Uterus (tissue), 2 donors: ENCODE measurements around the gene SMIM41.

Experiments
- CTCF ChIP-seq, 4 experiments: fragments of 200-600 bp in 2 of 4; fragments of 450-650 bp in 2 of 4; sonication (generic) in 2 of 4; IDR thresholded peaks; one replicate each; pipeline ENCODE4 v1.5.1; 2016 to 2019; ENCODE audit warnings: antibody characterized with exemption in 4 of 4, mild to moderate bottlenecking in 2 of 4, moderate library complexity in 1 of 4
- POLR2A ChIP-seq, 2 donors: fragments of 450-650 bp; IDR thresholded peaks; one replicate each; pipeline ENCODE4 v1.6.1; 2016; ENCODE audit warnings: antibody characterized with exemption in 2 of 2, mild to moderate bottlenecking in 1 of 2, moderate library complexity in 1 of 2

DNA sequence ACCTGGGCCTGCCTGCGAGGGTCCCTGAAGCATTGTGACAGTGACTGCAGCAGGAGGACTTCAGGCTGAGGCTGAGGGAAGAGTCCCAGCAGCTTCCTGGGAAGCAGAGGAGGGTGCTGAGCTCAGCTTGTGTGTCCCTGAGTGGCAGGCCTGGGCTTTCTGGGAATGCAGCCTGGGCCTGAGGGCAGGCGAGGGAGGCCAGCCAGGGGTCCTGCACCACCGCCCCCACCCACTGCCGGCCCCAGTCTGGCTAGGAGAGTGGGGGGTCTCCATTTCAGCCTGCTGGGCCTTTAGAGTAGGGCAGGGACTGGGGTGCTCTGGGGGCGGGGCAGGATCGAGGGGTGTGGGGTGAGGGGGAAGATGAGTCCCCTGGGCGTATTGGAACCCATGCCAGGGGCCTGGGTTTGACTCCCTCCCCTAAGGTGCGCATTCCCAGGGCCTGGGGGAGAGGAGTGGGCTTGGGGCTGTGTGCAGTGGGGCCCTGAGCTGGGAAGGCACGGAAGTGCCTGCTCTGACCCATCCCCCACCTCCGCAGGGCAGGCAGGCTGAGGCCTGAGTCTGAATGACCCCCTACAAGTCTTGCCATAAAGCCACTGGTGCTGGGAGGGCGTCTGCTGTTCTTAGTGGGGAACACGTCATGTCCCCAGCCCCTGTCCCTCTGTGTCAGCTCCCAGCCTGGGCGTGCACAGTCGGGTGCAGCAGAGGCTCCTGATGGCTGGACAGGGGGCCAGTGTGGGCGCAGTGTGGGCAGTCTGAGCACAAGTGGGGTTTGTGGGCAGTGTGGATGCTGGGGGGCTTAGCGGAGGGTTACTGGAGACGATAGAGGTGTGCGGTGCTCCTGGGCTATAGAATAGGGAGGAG lies 66.0 kb downstream of the SMIM41 start:
- no peak for TF ChIP-seq CTCF (IDR thresholded peaks at IDR 0.05)
- no peak for TF ChIP-seq POLR2A (IDR thresholded peaks at IDR 0.05)
